ENCODE results near the gene CLOCK. TPM values are rescaled to one million over a fixed set of nuclear protein-coding genes. Genes with fewer than 3 reads are reported as not detected.

Gene CLOCK
- total and polyA plus RNA-seq, 10 of the 15 experiments (the other 5 are each of a cell fraction or from before 2014, with no cell fraction given) = 2.8 to 11.7 (median 10.4) TPM

DNA sequence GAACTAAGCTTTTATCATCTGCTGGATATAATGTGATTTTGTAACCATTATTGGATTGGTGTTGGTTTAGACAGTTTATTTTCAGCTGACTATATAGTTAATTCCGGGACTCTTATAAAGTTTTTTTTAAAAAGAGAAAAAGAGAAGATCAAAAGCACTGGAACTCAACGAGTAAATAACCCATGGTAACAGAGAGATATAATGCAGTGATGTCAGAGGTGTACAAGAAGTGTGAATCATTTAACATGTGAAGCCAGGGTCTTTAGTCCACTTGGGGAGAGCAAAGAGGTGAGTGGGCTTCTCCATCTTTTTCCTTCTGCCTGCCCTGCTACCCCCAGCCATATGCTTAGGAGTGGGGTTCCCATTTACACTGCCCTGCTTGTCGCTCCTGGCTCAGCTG, 147.7 kb downstream of the CLOCK start (continued):
- TF ChIP-seq CUX1 (IDR thresholded peaks at IDR 0.05; ENCODE audit: insufficient replicate concordance, low read depth, low read length) (no peak), RB1 (IDR thresholded peaks at IDR 0.05; ENCODE audit: borderline replicate concordance) (no peak), ETV6 (conservative IDR thresholded peaks at IDR 0.05 in 1 of 2, IDR thresholded peaks at IDR 0.05 in 1 of 2; ENCODE audit: borderline replicate concordance in 1 of 2, low read depth in 1 of 2) (no peak), BCLAF1 (IDR thresholded peaks at IDR 0.05) (no peak)
